ENCODE measurements around the gene DIRAS1. TPM values are rescaled to one million over a fixed set of nuclear protein-coding genes. Genes with fewer than 3 reads are reported as not detected.

Gene DIRAS1
- total RNA-seq, 2 donors from 2014 or later, result 0.11 to 0.72 TPM

DNA sequence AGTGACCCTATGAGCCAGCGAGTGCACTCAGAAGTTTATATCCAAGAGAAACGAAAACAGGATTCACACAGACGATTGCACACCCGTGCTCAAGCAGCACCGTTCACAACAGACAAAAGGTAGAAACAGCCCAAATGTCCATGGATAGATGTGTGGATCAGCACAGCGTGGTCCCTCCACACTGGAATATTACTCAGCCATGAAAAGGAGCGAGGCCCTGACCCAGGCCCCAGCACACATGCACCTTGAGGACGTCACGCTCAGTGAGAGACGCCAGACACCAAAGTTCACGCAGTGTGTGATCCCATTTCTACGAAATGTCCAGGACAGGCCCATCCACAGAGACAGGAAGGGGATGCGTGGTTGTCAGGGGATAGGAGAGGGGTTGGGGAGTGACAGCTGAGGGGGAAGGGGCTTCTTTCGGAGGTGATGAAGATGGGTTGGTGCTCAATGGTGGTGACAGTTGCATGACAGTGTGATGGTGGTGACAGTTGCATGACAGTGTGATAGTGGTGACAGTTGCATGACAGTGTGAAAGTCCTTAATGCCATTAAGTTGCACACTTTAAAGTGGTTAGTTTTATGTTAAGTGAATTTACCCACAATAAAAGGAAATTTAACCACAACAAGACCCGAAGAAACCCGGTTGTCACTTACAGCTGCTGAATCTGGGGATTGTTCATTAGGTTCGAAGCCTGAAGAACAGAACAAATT, 37.6 kb upstream of the DIRAS1 start:
- Mint-ChIP-seq H3K36me3 (no peaks in the 10 kb centered on the region), H3K9me3 (no peaks in the 10 kb centered on the region), H3K27ac (no peak overlapping the region)
- no peak for ATAC-seq
- DNase-seq (ENCODE audit: low spot score in 2 of 2), result no peak

DNA sequence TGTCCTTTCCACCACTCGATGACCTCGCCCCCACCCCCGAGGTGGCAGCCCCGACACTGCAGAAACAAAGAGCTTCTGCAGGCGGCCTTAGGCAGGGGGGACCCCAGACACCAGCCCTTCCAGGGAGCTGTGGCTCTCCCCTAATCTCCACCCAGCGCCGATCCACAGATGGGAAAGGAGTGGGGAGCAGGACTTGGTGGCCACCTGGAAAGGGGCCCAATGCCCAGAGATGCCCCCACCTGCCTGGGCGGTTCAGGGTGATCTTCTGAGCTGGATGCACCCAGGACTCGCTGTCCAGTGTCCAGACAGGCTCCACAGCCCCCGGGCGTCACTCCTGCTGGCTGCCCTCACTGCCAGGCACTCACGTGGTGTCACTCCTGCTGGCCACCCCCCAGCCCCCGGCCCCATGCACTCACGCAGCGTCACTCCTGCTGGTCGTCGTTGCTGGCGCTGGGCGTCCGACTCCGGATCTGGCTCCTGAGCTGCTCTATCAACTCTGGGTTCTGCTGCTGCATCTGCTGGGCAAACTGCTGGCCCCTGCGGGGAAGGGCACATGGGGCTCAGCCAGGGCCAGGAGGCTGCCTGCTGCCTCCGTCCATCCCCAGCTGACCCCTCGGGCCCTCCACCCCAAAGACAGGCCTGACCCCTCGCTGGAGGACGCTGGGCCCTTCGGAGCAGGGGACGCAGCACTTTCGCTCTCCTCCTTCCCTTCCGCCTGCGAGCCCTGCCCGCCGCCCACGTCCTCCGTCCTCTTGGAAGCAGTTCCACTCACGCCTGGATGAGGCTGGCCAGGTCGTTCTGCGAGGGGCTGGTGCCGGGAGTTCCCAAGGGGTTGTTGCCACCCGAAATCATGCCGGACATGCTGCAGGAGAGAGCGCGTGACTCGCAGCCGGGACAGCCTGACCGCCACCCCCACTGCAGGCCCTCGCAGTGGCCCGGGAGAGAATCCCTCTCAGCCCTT, 36.0 kb upstream of the DIRAS1 start:
- DNase-seq (ENCODE audit: low spot score in 2 of 2) (no peak), ATAC-seq (no peak)
- Mint-ChIP-seq H3K36me3 (no peaks in the 10 kb centered on the region), H3K27ac (no peak overlapping the region), H3K9me3 (no peaks in the 10 kb centered on the region)

DNA sequence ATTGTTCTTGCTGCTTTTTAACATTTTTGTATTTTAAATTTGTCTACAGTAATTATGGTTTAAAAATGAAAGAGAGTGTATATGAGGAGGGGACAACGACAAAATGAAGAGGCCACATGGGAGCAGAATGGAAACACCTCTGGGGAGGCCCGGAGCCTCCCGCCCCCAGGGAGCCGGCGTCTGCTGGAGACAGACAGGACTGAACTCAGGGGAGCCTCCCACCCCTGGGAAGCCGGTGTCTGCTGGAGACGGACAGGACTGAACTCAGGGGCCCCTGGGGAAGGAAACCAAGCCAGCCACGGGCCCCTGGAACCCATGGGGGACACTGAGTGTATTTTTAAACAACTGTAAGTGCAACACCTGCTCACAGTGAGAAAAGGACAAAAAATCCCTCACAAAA, 35.3 kb upstream of the DIRAS1 start:
- DNase-seq (ENCODE audit: low spot score in 2 of 2), result no peak
- no peaks in the 10 kb centered on the region for H3K36me3 Mint-ChIP-seq
- H3K27ac Mint-ChIP-seq, result no peak overlapping the region
- H3K9me3 Mint-ChIP-seq, result no peaks in the 10 kb centered on the region
- ATAC-seq, result no peak

DNA sequence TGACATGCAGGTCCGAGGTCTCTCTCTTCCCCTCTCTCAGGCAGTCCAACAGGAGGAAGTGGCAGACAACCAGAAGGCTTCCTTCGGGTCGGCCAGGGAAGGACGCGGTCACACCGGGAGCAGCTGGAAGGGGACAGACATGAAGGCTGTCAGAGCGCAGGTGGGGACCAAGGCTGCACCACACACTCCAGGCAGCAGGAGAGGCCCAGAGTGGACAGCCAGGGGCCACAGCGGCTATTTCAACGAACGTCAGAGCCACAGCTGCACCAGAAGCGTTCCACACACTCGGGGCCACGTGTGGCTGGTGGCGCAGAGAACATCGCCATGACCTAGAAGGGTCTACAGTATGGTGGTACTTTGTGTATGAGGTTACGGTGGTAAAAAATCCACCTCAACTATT, 34.6 kb upstream of the DIRAS1 start:
- no peak for DNase-seq (ENCODE audit: low spot score in 2 of 2)
- H3K27ac Mint-ChIP-seq, result peak overlapping the region in 1 of 2 donors; percentile 47
- H3K9me3 Mint-ChIP-seq, result no peaks in the 10 kb centered on the region
- no peak for ATAC-seq
- H3K36me3 Mint-ChIP-seq, result no peaks in the 10 kb centered on the region

DNA sequence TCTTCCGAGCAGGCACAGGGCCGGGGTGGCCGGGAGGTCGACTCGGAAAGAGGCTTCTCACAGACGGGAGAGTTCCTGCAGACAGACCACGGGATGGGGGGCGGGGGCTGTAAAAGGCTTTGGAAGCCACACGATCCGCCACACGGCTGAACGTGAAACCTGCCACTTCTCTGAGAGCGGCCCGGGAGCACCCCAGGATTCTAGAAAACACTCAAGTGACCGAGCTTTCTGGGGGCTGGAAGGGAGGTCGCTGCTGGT, 34.2 kb upstream of the DIRAS1 start:
- Mint-ChIP-seq H3K27ac (peak overlapping the region in 1 of 2 donors; percentile 47), H3K9me3 (no peaks in the 10 kb centered on the region), H3K36me3 (no peaks in the 10 kb centered on the region)
- ATAC-seq, result no peak
- no peak for DNase-seq (ENCODE audit: low spot score in 2 of 2)

DNA sequence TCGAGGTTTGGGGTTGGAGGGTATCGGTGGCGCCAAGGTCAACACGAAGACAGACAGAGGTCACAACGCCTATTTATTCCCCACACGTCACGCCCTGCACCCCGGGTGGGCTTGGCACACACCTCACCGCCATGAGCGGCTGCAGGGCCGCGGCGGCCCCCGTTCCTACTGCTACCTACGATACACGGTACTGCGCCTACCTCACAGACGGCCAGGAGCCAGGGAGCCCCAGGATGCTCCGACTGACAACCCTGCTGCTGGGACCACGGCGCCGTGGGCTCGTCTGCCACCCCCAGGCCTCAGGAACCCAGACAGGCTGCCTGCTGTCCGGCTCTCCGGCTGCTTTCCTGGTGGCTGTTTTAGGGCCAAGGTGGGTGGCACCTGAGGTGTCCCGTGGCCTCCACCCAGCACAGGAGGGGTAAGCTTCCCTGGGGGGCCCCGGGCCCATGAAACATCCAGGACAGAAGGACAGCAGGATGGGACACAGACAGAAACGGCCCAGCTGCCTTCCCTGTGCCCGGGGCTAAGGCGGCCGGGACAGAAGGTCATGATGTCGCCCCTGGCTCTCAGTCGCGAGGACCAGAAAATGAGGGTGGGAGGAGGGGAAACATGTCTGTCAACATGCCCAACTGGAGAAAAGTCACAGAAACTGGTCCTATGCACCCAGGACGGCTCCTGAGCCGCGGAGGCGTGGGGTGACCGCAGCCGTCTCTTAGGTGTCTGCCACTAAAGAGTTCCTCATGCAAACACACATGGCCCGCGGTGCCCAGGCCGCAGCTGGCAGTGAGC, 33.7 kb upstream of the DIRAS1 start:
- no peak for ATAC-seq
- no peak overlapping the region for H3K27ac Mint-ChIP-seq

GRCh38 chr19:2751438-2751830, 30.3 kb upstream of the DIRAS1 start:
- Mint-ChIP-seq H3K36me3 (no peaks in the 10 kb centered on the region), H3K27ac (no peak overlapping the region), H3K9me3 (no peaks in the 10 kb centered on the region)
- ATAC-seq (no peak), DNase-seq (ENCODE audit: low spot score in 2 of 2) (no peak)

More for the DNA sequence above, 33.7 kb upstream of the DIRAS1 start:
- Mint-ChIP-seq H3K36me3 (no peaks in the 10 kb centered on the region), H3K9me3 (no peaks in the 10 kb centered on the region)
- no peak for DNase-seq (ENCODE audit: low spot score in 2 of 2)

DNA sequence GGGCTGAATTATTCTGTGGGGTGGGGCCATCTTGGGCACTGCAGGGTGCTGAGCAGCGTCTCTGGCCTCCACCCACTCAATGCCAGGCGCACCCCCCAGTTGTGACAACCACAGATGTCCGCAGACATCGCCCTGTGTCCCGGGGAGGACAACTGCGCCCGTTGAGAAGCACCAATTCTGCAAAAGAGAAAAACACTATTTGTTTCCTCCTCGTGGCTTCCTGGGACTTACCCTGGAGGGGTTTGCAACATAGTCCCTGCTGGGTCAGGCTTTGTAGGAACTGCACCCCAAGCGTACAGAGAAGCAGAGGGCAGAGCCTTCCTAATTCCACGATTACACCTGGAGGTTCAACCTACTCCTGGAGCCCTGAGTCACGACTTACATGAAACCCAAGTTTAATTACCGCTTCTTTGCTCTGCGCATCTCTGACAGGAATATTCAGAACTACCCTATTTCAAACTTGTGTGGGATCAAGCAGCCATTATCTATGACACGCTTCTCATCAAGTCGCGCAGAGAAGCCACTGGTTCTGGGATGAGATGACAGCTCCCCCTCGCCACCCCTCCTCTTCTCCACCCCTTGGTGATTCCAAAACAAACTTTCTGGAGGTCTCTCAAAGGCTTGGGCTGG, 29.8 kb upstream of the DIRAS1 start:
- Mint-ChIP-seq H3K36me3 (no peaks in the 10 kb centered on the region), H3K9me3 (no peaks in the 10 kb centered on the region), H3K27ac (no peak overlapping the region)
- ATAC-seq, result no peak
- no peak for DNase-seq (ENCODE audit: low spot score in 2 of 2)

DNA sequence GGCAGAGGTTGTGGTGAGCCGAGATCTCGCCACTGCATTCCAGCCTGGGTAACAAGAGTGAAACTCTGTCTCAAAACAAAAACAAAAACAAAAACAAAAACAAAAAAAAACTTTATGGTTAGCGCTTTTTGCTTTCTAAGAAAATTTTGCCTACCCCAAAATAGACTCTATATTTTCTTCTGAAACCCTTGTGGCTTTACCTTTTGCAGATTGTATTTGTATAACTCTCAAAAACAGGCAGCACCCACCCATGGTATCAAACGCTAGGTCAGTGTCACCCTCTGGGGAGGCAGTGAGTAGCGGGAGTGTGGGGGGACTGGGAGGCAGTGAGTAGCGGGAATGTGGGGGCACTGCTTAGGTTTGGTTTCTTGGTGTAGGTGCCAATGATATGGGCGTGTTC, 26.2 kb upstream of the DIRAS1 start:
- Mint-ChIP-seq H3K27ac (no peak overlapping the region), H3K9me3 (no peaks in the 10 kb centered on the region), H3K36me3 (no peaks in the 10 kb centered on the region)
- ATAC-seq, result no peak
- no peak for DNase-seq (ENCODE audit: low spot score in 2 of 2)

DNA sequence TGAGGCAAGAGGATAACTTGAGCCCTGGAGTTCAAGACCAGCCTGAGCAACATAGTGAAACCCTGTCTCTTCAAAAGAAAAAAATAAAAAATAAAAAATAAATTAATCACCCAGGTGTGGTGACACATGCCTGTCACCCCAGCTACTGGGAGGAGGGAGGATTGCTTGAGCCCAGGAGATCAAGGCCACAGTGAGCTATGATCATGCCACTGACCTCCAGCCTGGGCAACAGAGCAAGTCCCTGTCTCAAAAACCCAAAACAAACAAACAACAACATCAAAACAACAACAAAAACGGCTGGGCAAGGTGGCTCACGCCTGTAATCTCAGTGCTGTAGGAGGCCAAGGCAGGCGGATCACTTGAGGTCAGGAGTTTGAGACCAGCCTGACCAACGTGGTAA, 22.9 kb upstream of the DIRAS1 start:
- ATAC-seq (no peak), DNase-seq (ENCODE audit: low spot score in 2 of 2) (no peak)
- H3K27ac Mint-ChIP-seq, result no peak overlapping the region
- H3K36me3 Mint-ChIP-seq, result peaks cover 0 to 4% of the 10 kb centered on the region in 2 donors
- no peaks in the 10 kb centered on the region for H3K9me3 Mint-ChIP-seq

DNA sequence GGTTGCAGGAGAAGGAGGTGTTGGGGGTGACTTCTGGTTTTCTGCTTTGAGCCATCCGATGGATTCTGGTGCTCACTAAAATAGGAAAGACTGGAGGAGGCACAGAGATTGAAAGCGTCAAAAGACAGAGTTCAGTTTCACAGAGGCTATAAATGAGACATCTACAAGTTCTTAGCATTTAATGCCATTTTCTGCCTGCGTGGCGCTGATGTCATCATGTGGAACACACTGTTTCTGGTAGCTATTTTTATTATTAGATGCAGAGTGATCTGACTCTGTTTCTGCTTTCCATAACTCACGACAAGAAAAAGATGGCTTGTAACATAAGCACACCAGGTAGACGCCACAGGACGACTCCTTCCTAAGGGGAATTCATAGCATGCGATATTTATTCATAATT, 21.9 kb upstream of the DIRAS1 start:
- H3K9me3 Mint-ChIP-seq, result no peaks in the 10 kb centered on the region
- H3K27ac Mint-ChIP-seq, result no peak overlapping the region

DNA sequence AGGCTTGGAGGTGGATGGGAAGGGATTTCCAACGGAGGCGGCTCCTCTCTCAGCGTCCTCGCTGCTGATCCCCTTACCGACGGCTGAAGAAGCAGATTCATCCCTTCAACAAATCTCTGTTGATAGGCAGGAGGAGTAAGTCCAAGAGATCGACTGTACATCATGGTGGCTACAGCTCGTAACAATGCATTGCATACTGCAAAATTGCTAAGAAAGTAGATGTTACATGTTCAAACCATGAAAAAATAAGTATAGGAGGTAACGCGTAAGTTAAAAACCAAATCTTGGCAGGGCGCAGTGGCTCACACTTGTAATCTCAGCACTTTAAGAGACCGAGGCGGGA, 19.1 kb upstream of the DIRAS1 start:
- no peak for DNase-seq (ENCODE audit: low spot score in 2 of 2)
- peaks cover 16 to 24% of the 10 kb centered on the region in 2 donors for H3K36me3 Mint-ChIP-seq
- no peaks in the 10 kb centered on the region for H3K9me3 Mint-ChIP-seq

More for the DNA sequence above, 21.9 kb upstream of the DIRAS1 start:
- peaks cover 5 to 11% of the 10 kb centered on the region in 2 donors for H3K36me3 Mint-ChIP-seq
- DNase-seq (ENCODE audit: low spot score in 2 of 2), result no peak
- no peak for ATAC-seq

DNA sequence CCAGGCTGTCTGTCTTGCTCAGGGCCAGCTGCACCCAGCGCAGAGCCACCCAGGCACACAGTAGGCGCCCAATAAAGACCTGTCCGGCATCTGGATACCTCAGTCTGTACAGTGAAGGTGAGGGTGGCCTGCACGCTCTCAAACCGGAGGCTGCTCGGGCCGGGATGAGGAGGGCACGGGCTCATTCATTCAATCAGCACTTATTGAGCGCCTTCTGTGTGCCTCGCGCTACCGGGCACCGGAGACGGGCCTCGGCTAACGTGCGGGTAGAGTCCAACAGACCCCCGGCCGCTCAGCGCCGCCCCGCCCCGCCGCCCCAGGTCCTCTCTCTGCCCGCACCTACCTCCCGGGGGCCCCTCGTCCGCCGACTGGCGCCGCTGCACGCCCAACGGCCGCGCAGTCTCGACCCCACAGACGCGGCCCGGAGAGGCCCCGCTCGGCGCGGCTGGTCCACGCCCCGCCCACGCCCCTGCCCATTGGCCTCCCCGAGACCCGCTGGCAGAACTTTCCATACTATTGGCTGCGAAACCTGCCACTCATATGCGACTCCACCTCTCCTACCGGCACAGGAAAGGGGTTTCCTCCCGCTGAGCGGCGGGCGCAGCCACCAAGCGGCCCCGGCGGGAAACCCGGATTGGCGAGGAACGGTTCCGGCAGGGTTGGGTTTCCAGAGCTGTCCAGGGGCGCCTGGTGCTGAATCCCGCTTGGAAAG, 18.6 kb upstream of the DIRAS1 start, which contains the start of gene SLC39A3:
Gene SLC39A3 (minus strand): TSS at position 416 of the 712 bp plus-strand sequence. CDS start 2,760 bp downstream, outside the sequence.
- H3K36me3 Mint-ChIP-seq, result peaks cover 16 to 24% of the 10 kb centered on the region in 2 donors
- ATAC-seq (peak; percentile 99), DNase-seq (ENCODE audit: low spot score in 2 of 2) (peak; percentile 99 to 100)
- H3K27ac Mint-ChIP-seq, result peak within 1 kb of the TSS; percentile 75 to 77
- H3K9me3 Mint-ChIP-seq, result no peaks in the 10 kb centered on the region

More for the DNA sequence above, 19.1 kb upstream of the DIRAS1 start:
- ATAC-seq, result no peak
- H3K27ac Mint-ChIP-seq, result no peak overlapping the region

GRCh38 chr19:2736550-2737190, 15.5 kb upstream of the DIRAS1 start:
- no peak for ATAC-seq
- no peaks in the 10 kb centered on the region for H3K9me3 Mint-ChIP-seq
- H3K27ac Mint-ChIP-seq, result peak overlapping the region in 1 of 2 donors; percentile 36
- H3K36me3 Mint-ChIP-seq, result peaks cover 16 to 24% of the 10 kb centered on the region in 2 donors
- no peak for DNase-seq (ENCODE audit: low spot score in 2 of 2)

GRCh38 chr19:2735374-2735773, 14.2 kb upstream of the DIRAS1 start:
- ATAC-seq, result no peak
- no peak for DNase-seq (ENCODE audit: low spot score in 2 of 2)
- Mint-ChIP-seq H3K27ac (no peak overlapping the region), H3K36me3 (peaks cover 16 to 24% of the 10 kb centered on the region in 2 donors), H3K9me3 (no peaks in the 10 kb centered on the region)

Data from activated naive CD4-positive, alpha-beta T cell treated with anti-CD3 and anti-CD28 coated beads, Interleukin-2, amount 50 U/mL, for 72 hours (primary cell).